Measurements from ENCODE around the gene ATP6AP2. TPM values are rescaled to one million over a fixed set of nuclear protein-coding genes. Genes with fewer than 3 reads are reported as not detected.

The ATP6AP2 gene
- total and polyA plus RNA-seq, 9 of the 15 experiments (the other 6 are each of a cell fraction or from before 2014, with no cell fraction given) = 23.3 to 131 (median 41.9) TPM

- ChIA-PET CTCF (ENCODE audit: low intra/inter-chr PET ratio) (no interaction called here), POLR2A (interaction anchor here (0.8 to 1.4 kb wide), 2 partner anchors 10 to 20 kb away, joined by 5 to 10 read pairs; no protein-coding TSS in a partner anchor)
- peak overlapping the region in 1 of 2 experiments; percentile 76; a peak in 2 of 4 replicates for H3K9ac ChIP-seq (ENCODE audit: insufficient read depth in 1 of 2, low read depth in 2 of 2, low read length in 2 of 2)
- H3K36me3 ChIP-seq (ENCODE audit: control insufficient read depth, insufficient read depth, low read length) = no peaks in the 10 kb centered on the region
- in situ Hi-C loops (cut with MboI) = no loop called here
- no peaks in the 10 kb centered on the region for H3K9me1 ChIP-seq (ENCODE audit: control insufficient read depth, insufficient read depth, low read length)
- intact Hi-C loops (cut with micrococcal nuclease) = no loop called here
- DNase-seq (ENCODE audit: extremely low read depth in 1 of 4, low spot score in 3 of 4) = no peak
- no peak overlapping the region for H3K27ac ChIP-seq (ENCODE audit: extremely low read depth, low read depth, low read length)
- H4K20me1 ChIP-seq (replicated peaks; ENCODE audit: control insufficient read depth, insufficient read depth, low read length) = no peaks in the 10 kb centered on the region
- H3K4me1 ChIP-seq (replicated peaks in 1 of 2; ENCODE audit: control insufficient read depth in 2 of 2, insufficient read depth in 2 of 2, low read length in 2 of 2) = no peaks in the 10 kb centered on the region; a peak in 1 of 5 replicates
- no peaks in the 10 kb centered on the region for H3K27me3 ChIP-seq (ENCODE audit: control insufficient read depth in 2 of 2, insufficient read depth in 2 of 2, low read length in 2 of 2)
- no peak for FAIRE-seq
- 4% methylated on average over 10 of the region's 10 CpGs for WGBS (ENCODE audit: insufficient coverage, low coverage, missing lambda C conversion rate)
- H3K4me3 ChIP-seq = no peak overlapping the region
- no TSS peak for BruUV-seq (replicated peaks)
- no peaks in the 10 kb centered on the region for H3K9me3 ChIP-seq (replicated peaks; ENCODE audit: control insufficient read depth, insufficient read depth, low read depth, low read length)
- peak; percentile 64 for ATAC-seq
- H2AFZ ChIP-seq (ENCODE audit: low read depth, low read length) = no peak overlapping the region
- H3K79me2 ChIP-seq (ENCODE audit: control insufficient read depth, insufficient read depth, low read length) = no peaks in the 10 kb centered on the region
- H3K4me2 ChIP-seq (ENCODE audit: insufficient read depth, low read length) = no peak overlapping the region
- TF ChIP-seq ZBTB12 (CRISPR knock-in tag; IDR thresholded peaks at IDR 0.05) (no peak), ZNF639 (CRISPR knock-in tag; conservative IDR thresholded peaks at IDR 0.05 in 1 of 2, IDR thresholded peaks at IDR 0.05 in 1 of 2) (no peak), ARID1B (IDR thresholded peaks at IDR 0.05) (0 out of 2 replicates have a peak, but pooled peaks have one; percentile 19), TCF3 (CRISPR knock-in tag; IDR thresholded peaks at IDR 0.05) (no peak), TFAM (CRISPR knock-in tag; conservative IDR thresholded peaks at IDR 0.05) (no peak), USF1 (CRISPR knock-in tag; IDR thresholded peaks at IDR 0.05) (no peak), HCFC1 (IDR thresholded peaks at IDR 0.05; ENCODE audit: low read depth, low read length) (no peak), CCAR2 (IDR thresholded peaks at IDR 0.05; ENCODE audit: low read depth, low read length) (no peak), KLF1 (tag; IDR thresholded peaks at IDR 0.05) (0 out of 2 replicates have a peak, but pooled peaks have one; percentile 54), CTCF (IDR thresholded peaks at IDR 0.05 in 2 of 3, conservative IDR thresholded peaks at IDR 0.05 in 1 of 3; ENCODE audit: insufficient read depth in 2 of 3, low read depth in 1 of 3, low read length in 3 of 3) (no peak), THAP7 (CRISPR knock-in tag; IDR thresholded peaks at IDR 0.05) (no peak), FIP1L1 (IDR thresholded peaks at IDR 0.05; ENCODE audit: low read depth, low read length, poor library complexity, severe bottlenecking) (no peak)
- TF ChIP-seq, protein P1, sequence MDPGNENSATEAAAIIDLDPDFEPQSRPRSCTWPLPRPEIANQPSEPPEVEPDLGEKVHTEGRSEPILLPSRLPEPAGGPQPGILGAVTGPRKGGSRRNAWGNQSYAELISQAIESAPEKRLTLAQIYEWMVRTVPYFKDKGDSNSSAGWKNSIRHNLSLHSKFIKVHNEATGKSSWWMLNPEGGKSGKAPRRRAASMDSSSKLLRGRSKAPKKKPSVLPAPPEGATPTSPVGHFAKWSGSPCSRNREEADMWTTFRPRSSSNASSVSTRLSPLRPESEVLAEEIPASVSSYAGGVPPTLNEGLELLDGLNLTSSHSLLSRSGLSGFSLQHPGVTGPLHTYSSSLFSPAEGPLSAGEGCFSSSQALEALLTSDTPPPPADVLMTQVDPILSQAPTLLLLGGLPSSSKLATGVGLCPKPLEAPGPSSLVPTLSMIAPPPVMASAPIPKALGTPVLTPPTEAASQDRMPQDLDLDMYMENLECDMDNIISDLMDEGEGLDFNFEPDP (CRISPR knock-in tag; IDR thresholded peaks at IDR 0.05) = no peak
Observed at GRCh38 chrX:40563784-40564183, 17.0 kb upstream of the ATP6AP2 start.
